K562 (cell line): ENCODE results near the gene TRMT1. TPM values are rescaled to one million over a fixed set of nuclear protein-coding genes. Genes with fewer than 3 reads are reported as not detected.

Source experiments
- ARID3B ChIP-seq: fragments of 250-450 bp; sonication (Bioruptor Pico); IDR thresholded peaks from 2 replicates; pipeline ENCODE4 v1.4.0; 2020; ENCODE audit warnings: borderline replicate concordance
- DPF2 ChIP-seq: fragments of 450-650 bp; IDR thresholded peaks from 2 replicates; pipeline ENCODE4 v1.6.1; 2016
- GATA2 ChIP-seq: sonication (generic); formaldehyde crosslinking; IDR thresholded peaks from 2 replicates; pipeline ENCODE4 v1.4.0; 2020; ENCODE audit warnings: mild to moderate bottlenecking, missing genetic modification reagents
- HLTF ChIP-seq: fragments of 450-650 bp; IDR thresholded peaks from 2 replicates; pipeline ENCODE4 v1.6.1; 2016
- KDM1A ChIP-seq, 2 experiments: fragments of 450-650 bp; IDR thresholded peaks; 2 replicates each; pipeline ENCODE4 v1.6.1; 2016; ENCODE audit warnings: mild to moderate bottlenecking in 2 of 2
- KDM2B ChIP-seq: fragments of 250-450 bp; sonication (Bioruptor Pico); IDR thresholded peaks from 2 replicates; pipeline ENCODE4 v1.8.0; 2021; ENCODE audit warnings: mild to moderate bottlenecking, moderate library complexity
- NFIX ChIP-seq: fragments of 250-450 bp; sonication (Bioruptor Pico); IDR thresholded peaks from 2 replicates; pipeline ENCODE4 v1.4.0; 2020; ENCODE audit warnings: low read depth, mild to moderate bottlenecking, moderate library complexity
- PRDM10 ChIP-seq: fragments of 450-650 bp; IDR thresholded peaks from 2 replicates; pipeline ENCODE4 v1.6.1; 2018; ENCODE audit not compliant: partially characterized antibody
- RBM14 ChIP-seq: fragments of 200-400 bp; formaldehyde crosslinking; IDR thresholded peaks from 2 replicates; pipeline ENCODE4 v1.6.1; 2018; ENCODE audit warnings: low read depth, mild to moderate bottlenecking, low read length, moderate library complexity, borderline replicate concordance; ENCODE audit not compliant: insufficient read depth
- SIX5 ChIP-seq, 2 experiments: IDR thresholded peaks; 2 replicates each; pipeline ENCODE4 v1.6.1; 2011; ENCODE audit warnings: low read length in 2 of 2, borderline replicate concordance in 1 of 2, low read depth in 1 of 2, mild to moderate bottlenecking in 1 of 2, moderate library complexity in 1 of 2; ENCODE audit not compliant: insufficient read depth in 1 of 2
- SMARCA4 ChIP-seq: fragments of 450-650 bp; IDR thresholded peaks from 2 replicates; pipeline ENCODE4 v1.6.1; 2016
- USF2 ChIP-seq: sonication (generic); formaldehyde crosslinking; IDR thresholded peaks from 2 replicates; pipeline ENCODE4 v1.5.0; 2020; ENCODE audit warnings: missing genetic modification reagents
- YY1 ChIP-seq, 3 experiments: IDR thresholded peaks; 2 replicates each; pipeline ENCODE4 v1.6.1; 2011; ENCODE audit warnings: low read length in 2 of 3, mild to moderate bottlenecking in 2 of 3, moderate library complexity in 2 of 3, borderline replicate concordance in 1 of 3, control low read depth in 1 of 3, low read depth in 1 of 3; ENCODE audit not compliant: insufficient read depth in 3 of 3, insufficient replicate concordance in 2 of 3, control insufficient read depth in 1 of 3, insufficient read length in 1 of 3; ENCODE audit errors: extremely low read depth in 1 of 3
- ZEB2 ChIP-seq: fragments of 450-650 bp; IDR thresholded peaks from 2 replicates; pipeline ENCODE4 v1.6.1; 2016
- ZFP30 ChIP-seq: fragments of 250-450 bp; sonication (Bioruptor Pico); IDR thresholded peaks from 2 replicates; pipeline ENCODE4 v1.8.0; 2022; ENCODE audit warnings: moderate library complexity, mild to moderate bottlenecking, inconsistent platforms, borderline replicate concordance
- ZNF449 ChIP-seq: fragments of 250-450 bp; sonication (Bioruptor Pico); IDR thresholded peaks from 2 replicates; pipeline ENCODE4 v1.8.0; 2022; ENCODE audit warnings: moderate library complexity, mild to moderate bottlenecking, inconsistent platforms
- polyA plus RNA-seq, 8 experiments: library from polyadenylated mRNA; depleted of rRNA in 4 of 8; stranded (reverse) in 5 of 8; unstranded in 3 of 8; fragments of >200 nt; fragmentation: Nextera tagmentation in 2 of 8; fragmentation: Illumina TruSeq in 1 of 8; extraction: Ambion mirVana in 2 of 8; extraction: Trizol in 1 of 8; gene quantifications; 2 replicates each; pipeline versions ENCODE4 v1.2.1 to v1.2.3, GENCODE V29; 2011 to 2014; ENCODE audit warnings: inconsistent platforms in 1 of 8, missing spikeins in 1 of 8
- total RNA-seq, 7 experiments: library from RNA; depleted of rRNA in 6 of 7; stranded (reverse); fragments of >200 nt in 6 of 7; fragmentation: Illumina TruSeq in 2 of 7; extraction: Trizol in 2 of 7; gene quantifications; 2 replicates each; pipeline versions ENCODE4 v1.2.1 to v1.2.3, GENCODE V29; 2011 to 2021; ENCODE audit warnings: low replicate concordance in 1 of 7
- TF ChIP-seq, protein P1 (sequence below): fragments of 450-650 bp; IDR thresholded peaks from 2 replicates; pipeline ENCODE4 v1.6.1; 2017; ENCODE audit warnings: mild to moderate bottlenecking, moderate library complexity

The TRMT1 gene
- total and polyA plus RNA-seq, 9 of the 15 experiments (the other 6 are each of a cell fraction or from before 2014, with no cell fraction given), result 5.8 to 158 (median 54.3) TPM

DNA sequence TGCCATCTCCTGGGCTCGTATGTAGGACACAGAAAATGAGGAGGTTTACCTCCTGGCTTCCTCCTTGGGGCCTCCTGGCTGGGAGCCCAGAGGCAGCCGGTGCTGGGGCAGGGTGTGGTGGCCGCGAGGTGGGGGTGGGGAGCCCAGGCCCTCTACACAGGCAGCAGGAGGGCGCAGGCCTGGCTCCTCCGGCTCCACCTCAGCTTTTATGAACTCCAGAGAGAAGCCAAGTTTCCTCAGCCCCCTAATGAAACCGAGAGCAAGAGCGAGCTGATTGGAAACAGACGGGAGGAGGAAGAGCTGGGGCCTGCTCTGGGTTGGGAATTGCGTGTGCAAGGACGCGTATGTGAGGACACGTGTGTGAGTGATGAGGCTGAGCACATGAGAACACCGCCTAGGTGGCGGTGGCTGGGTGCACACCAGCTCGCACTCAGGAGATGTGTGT, 37.0 kb downstream of the TRMT1 start (continued):
- TF ChIP-seq ZEB2 (no peak; the same call in 1 of the 2 replicates), ARID3B (no peak), YY1 (IDR thresholded peaks at IDR 0.05; ENCODE audit: borderline replicate concordance in 1 of 3, control insufficient read depth in 1 of 3, extremely low read depth in 1 of 3, insufficient read depth in 3 of 3, insufficient read length in 1 of 3, insufficient replicate concordance in 2 of 3, low read depth in 1 of 3, low read length in 2 of 3) (peak in 1 of 3 experiments; percentile 10), RBM14 (no peak), ZNF449 (CRISPR knock-in tag) (no peak), KDM1A (IDR thresholded peaks at IDR 0.05) (peak in 1 of 2 experiments; percentile 65; a peak in 1 of 4 replicates), PRDM10 (no peak), ZFP30 (CRISPR knock-in tag) (no peak), USF2 (CRISPR knock-in tag) (0 out of 2 replicates have a peak, but pooled peaks have one; percentile 2), SIX5 (IDR thresholded peaks at IDR 0.05; ENCODE audit: borderline replicate concordance in 1 of 2, insufficient read depth in 1 of 2, low read depth in 1 of 2, low read length in 2 of 2) (no peak), HLTF (no peak), DPF2 (peak; percentile 64; the same call in 1 of the 2 replicates), KDM2B (CRISPR knock-in tag) (no peak), SMARCA4 (0 out of 2 replicates have a peak, but pooled peaks have one; percentile 23), NFIX (CRISPR knock-in tag) (no peak), GATA2 (CRISPR knock-in tag) (no peak; the same call in 1 of the 2 replicates)
- TF ChIP-seq, protein P1, sequence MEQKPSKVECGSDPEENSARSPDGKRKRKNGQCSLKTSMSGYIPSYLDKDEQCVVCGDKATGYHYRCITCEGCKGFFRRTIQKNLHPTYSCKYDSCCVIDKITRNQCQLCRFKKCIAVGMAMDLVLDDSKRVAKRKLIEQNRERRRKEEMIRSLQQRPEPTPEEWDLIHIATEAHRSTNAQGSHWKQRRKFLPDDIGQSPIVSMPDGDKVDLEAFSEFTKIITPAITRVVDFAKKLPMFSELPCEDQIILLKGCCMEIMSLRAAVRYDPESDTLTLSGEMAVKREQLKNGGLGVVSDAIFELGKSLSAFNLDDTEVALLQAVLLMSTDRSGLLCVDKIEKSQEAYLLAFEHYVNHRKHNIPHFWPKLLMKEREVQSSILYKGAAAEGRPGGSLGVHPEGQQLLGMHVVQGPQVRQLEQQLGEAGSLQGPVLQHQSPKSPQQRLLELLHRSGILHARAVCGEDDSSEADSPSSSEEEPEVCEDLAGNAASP, result no peak
